GM21381 (cell line): Measurements from ENCODE around the gene TUFM.
A peak's percentile ranks its signal among the peaks of the same experiment; 100 is the strongest.
"Not testable (repeated sequence)": the region's sequence is repeated elsewhere in the genome, so short reads cannot be mapped to it uniquely, and the experiment has no call there.

Experiments used
- ATAC-seq: cut with Tn5 transposase; IDR thresholded peaks from one replicate; pipeline ENCODE4 v1.9.1; 2021; ENCODE audit warnings: mild to moderate bottlenecking, moderate library complexity; ENCODE audit not compliant: unreplicated experiment

The TUFM gene

GRCh38 chr16:28875134-28876018 lies 29.2 kb upstream of the TUFM start:
- no peak for ATAC-seq

GRCh38 chr16:28874406-28874805 lies 28.3 kb upstream of the TUFM start:
- ATAC-seq: no peak

GRCh38 chr16:28873543-28874201 lies 27.5 kb upstream of the TUFM start:
- no peak for ATAC-seq

GRCh38 chr16:28872952-28873351 lies 26.8 kb upstream of the TUFM start:
- no peak for ATAC-seq

- no peak for ATAC-seq
Measured at GRCh38 chr16:28869201-28869600, 23.1 kb upstream of the TUFM start.

GRCh38 chr16:28867646-28868045 lies 21.5 kb upstream of the TUFM start:
- ATAC-seq: not testable (repeated sequence)

GRCh38 chr16:28867241-28867640 lies 21.1 kb upstream of the TUFM start:
- no peak for ATAC-seq

- no peak for ATAC-seq
Measured at GRCh38 chr16:28866454-28866804, 20.3 kb upstream of the TUFM start.

- ATAC-seq: no peak
Measured at GRCh38 chr16:28865722-28866453, 19.7 kb upstream of the TUFM start.

GRCh38 chr16:28865001-28865688 lies 19.0 kb upstream of the TUFM start:
- ATAC-seq: no peak

- peak; percentile 4 for ATAC-seq
Measured at GRCh38 chr16:28863929-28864793, 18.0 kb upstream of the TUFM start.

- ATAC-seq: no peak
Measured at GRCh38 chr16:28859326-28859725, 13.2 kb upstream of the TUFM start.

- no peak for ATAC-seq
Measured at GRCh38 chr16:28858421-28858820, 12.3 kb upstream of the TUFM start.

- ATAC-seq: no peak
Measured at GRCh38 chr16:28846933-28847273, 755 bp upstream of the TUFM start.

- peak; percentile 0 for ATAC-seq
Measured at GRCh38 chr16:28845761-28846079, 428 bp downstream of the TUFM start.

GRCh38 chr16:28845293-28845692 lies 855 bp downstream of the TUFM start:
- no peak for ATAC-seq

GRCh38 chr16:28844226-28844885 lies 1.8 kb downstream of the TUFM start:
- ATAC-seq: no peak

GRCh38 chr16:28843766-28844165 lies 2.4 kb downstream of the TUFM start:
- no peak for ATAC-seq

- no peak for ATAC-seq
Measured at GRCh38 chr16:28842696-28843095, 3.5 kb downstream of the TUFM start.

GRCh38 chr16:28839899-28840298 lies 6.2 kb downstream of the TUFM start:
- no peak for ATAC-seq
